Ascending aorta (tissue), 2 donors: ENCODE results near the gene NTRK3. TPM values are rescaled to one million over a fixed set of nuclear protein-coding genes. Genes with fewer than 3 reads are reported as not detected.

Experiments
- DNase-seq, 2 donors: peaks; one replicate each; pipeline ENCODE4 v3.0.0-alpha.2; 2019; ENCODE audit warnings: low spot score in 2 of 2
- H3K27ac ChIP-seq, 2 donors: fragments of 200-600 bp; sonication (generic); one replicate each; pipeline ENCODE4 v1.5.1; 2016 to 2017; ENCODE audit warnings: mild to moderate bottlenecking in 1 of 2
- H3K27me3 ChIP-seq: fragments of 200-600 bp; sonication (generic); one replicate; pipeline ENCODE4 v1.5.1; 2017
- H3K36me3 ChIP-seq, 2 donors: fragments of 200-600 bp; sonication (generic); one replicate each; pipeline ENCODE4 v1.5.1; 2016
- H3K4me1 ChIP-seq, 2 donors: fragments of 200-600 bp; sonication (generic); one replicate each; pipeline ENCODE4 v1.5.1; 2016 to 2017; ENCODE audit warnings: mild to moderate bottlenecking in 1 of 2
- H3K4me3 ChIP-seq, 2 donors: fragments of 200-600 bp; sonication (generic); one replicate each; pipeline ENCODE4 v1.5.1; 2016 to 2017; ENCODE audit warnings: mild to moderate bottlenecking in 1 of 2
- H3K9me3 ChIP-seq, 2 donors: fragments of 200-600 bp; sonication (generic); one replicate each; pipeline ENCODE4 v1.5.1; 2016
- intact Hi-C: fragments of 100-400 bp; cut with DNase I; formaldehyde crosslinking; loops from one replicate; pipeline ENCODE4 v1.15.1; 2023
- total RNA-seq: library from RNA; depleted of rRNA; stranded (reverse); fragments of >200 nt; gene quantifications from one replicate; pipeline ENCODE4 v1.1.0, GENCODE V29; 2016
- TF ChIP-seq, protein P1 (sequence below), 3 experiments: fragments of 200-600 bp in 2 of 3; fragments of 450-650 bp in 1 of 3; sonication (generic) in 2 of 3; IDR thresholded peaks; one replicate each; pipeline ENCODE4 v1.5.1; 2016 to 2019; ENCODE audit warnings: antibody characterized with exemption in 3 of 3, mild to moderate bottlenecking in 1 of 3, moderate library complexity in 1 of 3

NTRK3 gene
- total RNA-seq, 1 donor from 2014 or later, result 52.7 TPM

DNA sequence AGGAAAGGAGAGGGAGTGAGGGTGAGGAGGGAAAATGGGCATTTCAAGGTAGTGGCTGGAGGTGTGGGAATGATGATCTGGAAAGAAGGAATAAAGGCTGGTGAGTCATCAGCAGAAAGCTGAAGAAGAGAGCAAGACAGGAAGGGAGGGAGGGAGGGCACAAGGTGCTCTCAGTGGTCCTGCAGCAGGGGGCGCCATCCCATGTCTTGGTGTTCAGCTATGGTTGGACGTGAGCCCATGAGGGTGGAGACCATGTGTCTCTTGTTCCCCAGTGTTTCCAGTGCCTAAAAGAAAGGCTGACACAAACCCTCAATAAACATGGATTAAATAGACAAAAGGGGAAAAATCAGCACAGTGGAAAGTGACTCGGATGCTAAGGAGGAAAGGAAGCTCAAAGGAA lies 228.5 kb downstream of the NTRK3 start:
- TF ChIP-seq, protein P1, sequence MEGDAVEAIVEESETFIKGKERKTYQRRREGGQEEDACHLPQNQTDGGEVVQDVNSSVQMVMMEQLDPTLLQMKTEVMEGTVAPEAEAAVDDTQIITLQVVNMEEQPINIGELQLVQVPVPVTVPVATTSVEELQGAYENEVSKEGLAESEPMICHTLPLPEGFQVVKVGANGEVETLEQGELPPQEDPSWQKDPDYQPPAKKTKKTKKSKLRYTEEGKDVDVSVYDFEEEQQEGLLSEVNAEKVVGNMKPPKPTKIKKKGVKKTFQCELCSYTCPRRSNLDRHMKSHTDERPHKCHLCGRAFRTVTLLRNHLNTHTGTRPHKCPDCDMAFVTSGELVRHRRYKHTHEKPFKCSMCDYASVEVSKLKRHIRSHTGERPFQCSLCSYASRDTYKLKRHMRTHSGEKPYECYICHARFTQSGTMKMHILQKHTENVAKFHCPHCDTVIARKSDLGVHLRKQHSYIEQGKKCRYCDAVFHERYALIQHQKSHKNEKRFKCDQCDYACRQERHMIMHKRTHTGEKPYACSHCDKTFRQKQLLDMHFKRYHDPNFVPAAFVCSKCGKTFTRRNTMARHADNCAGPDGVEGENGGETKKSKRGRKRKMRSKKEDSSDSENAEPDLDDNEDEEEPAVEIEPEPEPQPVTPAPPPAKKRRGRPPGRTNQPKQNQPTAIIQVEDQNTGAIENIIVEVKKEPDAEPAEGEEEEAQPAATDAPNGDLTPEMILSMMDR (IDR thresholded peaks at IDR 0.05), result peak in 1 of 3 experiments; percentile 19
- H3K27ac ChIP-seq, result no peak overlapping the region
- H3K36me3 ChIP-seq, result peaks cover 0 to 26% of the 10 kb centered on the region in 2 donors
- no peak for DNase-seq
- intact Hi-C loops, result no loop called here
- H3K9me3 ChIP-seq, result no peaks in the 10 kb centered on the region
- no peaks in the 10 kb centered on the region for H3K4me1 ChIP-seq
- no peak overlapping the region for H3K4me3 ChIP-seq
- no peaks in the 10 kb centered on the region for H3K27me3 ChIP-seq

DNA sequence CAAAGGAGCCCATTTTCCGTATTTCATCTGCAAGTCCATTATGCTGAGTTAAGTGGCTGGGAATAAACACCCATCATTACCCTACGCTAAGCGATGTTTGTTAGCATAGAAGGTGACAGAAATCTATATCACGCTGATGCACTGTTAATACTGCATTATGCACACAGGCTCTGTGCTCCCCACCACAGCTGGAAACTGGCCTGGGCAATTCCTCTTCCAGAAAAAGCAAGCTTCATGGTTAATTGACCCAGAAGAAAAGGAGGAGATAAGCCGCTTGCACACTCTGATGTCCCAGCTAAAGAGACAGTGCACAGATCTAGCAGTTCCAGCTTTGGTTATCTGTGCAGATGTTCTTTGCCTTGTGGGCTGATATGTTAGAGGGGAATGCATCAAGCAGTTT lies 232.6 kb downstream of the NTRK3 start:
- H3K36me3 ChIP-seq, result peaks cover 0 to 12% of the 10 kb centered on the region in 2 donors
- TF ChIP-seq, protein P1 (IDR thresholded peaks at IDR 0.05), result no peak
- DNase-seq, result no peak
- H3K27me3 ChIP-seq, result no peaks in the 10 kb centered on the region
- no peak overlapping the region for H3K27ac ChIP-seq
- no peak overlapping the region for H3K4me3 ChIP-seq
- H3K9me3 ChIP-seq, result no peaks in the 10 kb centered on the region
- intact Hi-C loops, result no loop called here
- H3K4me1 ChIP-seq, result peaks cover 0 to 13% of the 10 kb centered on the region in 2 donors

DNA sequence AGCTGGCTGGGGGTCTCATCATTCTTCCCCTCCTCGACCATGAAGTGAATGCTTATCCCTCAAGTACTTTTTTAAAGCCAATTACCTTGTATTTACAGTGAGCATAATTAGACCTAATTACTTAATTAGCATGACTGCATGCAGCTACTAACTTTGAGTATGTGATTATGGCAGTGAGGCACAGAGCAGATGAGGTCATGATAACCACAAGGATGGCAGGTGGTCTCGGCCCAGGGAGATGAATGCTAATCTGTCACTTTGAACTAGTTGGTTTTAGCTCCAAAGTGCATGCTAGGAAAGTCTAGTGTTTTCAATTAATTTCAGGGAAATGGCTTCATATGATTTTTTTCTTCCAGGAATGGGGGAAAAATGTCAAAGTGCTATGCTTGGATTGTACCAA lies 233.8 kb downstream of the NTRK3 start:
- DNase-seq, result no peak
- TF ChIP-seq, protein P1 (IDR thresholded peaks at IDR 0.05), result no peak
- peaks cover 0 to 13% of the 10 kb centered on the region in 2 donors for H3K4me1 ChIP-seq
- no peak overlapping the region for H3K4me3 ChIP-seq
- no peak overlapping the region for H3K27ac ChIP-seq
- H3K9me3 ChIP-seq, result no peaks in the 10 kb centered on the region
- intact Hi-C loops, result no loop called here
- H3K27me3 ChIP-seq, result no peaks in the 10 kb centered on the region
- peaks cover 0 to 12% of the 10 kb centered on the region in 2 donors for H3K36me3 ChIP-seq

DNA sequence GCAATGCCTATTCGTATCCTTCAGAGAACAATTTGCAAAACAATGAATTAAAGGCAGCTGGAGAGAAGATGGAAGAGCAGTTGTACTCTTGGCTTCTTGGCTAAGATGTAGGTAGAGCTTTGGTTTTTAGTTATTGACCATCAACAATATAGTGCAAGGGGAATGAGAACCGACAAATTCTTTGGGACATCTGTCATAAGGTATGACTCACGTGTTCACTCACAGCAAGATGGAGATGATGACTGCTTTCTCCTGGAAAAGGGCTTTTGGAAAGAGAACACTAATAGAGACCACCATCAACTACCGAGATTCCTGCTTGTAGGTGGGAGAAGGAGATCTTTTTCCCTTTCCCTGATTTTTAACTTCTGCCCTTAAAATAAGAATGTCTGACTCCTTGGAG lies 234.9 kb downstream of the NTRK3 start:
- no peaks in the 10 kb centered on the region for H3K9me3 ChIP-seq
- H3K36me3 ChIP-seq, result peaks cover 0 to 12% of the 10 kb centered on the region in 2 donors
- intact Hi-C loops, result no loop called here
- TF ChIP-seq, protein P1 (IDR thresholded peaks at IDR 0.05), result no peak
- DNase-seq, result no peak
- no peaks in the 10 kb centered on the region for H3K27me3 ChIP-seq
- peaks cover 0 to 13% of the 10 kb centered on the region in 2 donors for H3K4me1 ChIP-seq
- H3K27ac ChIP-seq, result peak overlapping the region in 1 of 2 donors; percentile 7
- H3K4me3 ChIP-seq, result no peak overlapping the region

DNA sequence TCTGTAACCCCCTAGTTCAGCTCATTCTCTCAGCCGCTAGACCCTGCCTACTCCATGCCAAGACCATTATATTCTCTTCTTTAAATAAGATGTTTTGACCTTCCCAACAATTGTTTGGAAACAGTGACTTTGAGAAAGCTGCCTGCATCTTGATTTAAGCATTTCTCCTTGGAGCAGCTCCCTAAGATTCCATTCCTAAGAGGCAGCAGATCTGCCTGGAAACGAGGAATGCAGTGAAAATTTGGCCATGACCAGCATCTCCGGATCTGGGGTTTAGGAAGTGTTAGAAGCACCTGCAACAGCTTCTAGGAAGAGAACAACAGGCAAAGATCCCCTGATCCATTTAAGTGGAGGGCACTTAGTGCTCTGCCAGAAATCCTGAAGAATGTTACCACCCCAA lies 235.7 kb downstream of the NTRK3 start:
- H3K36me3 ChIP-seq, result peaks cover 0 to 8% of the 10 kb centered on the region in 2 donors
- DNase-seq, result no peak
- no peak overlapping the region for H3K4me3 ChIP-seq
- TF ChIP-seq, protein P1 (IDR thresholded peaks at IDR 0.05), result no peak
- H3K9me3 ChIP-seq, result no peaks in the 10 kb centered on the region
- peaks cover 0 to 15% of the 10 kb centered on the region in 2 donors for H3K4me1 ChIP-seq
- no peaks in the 10 kb centered on the region for H3K27me3 ChIP-seq
- H3K27ac ChIP-seq, result no peak overlapping the region
- intact Hi-C loops, result no loop called here

DNA sequence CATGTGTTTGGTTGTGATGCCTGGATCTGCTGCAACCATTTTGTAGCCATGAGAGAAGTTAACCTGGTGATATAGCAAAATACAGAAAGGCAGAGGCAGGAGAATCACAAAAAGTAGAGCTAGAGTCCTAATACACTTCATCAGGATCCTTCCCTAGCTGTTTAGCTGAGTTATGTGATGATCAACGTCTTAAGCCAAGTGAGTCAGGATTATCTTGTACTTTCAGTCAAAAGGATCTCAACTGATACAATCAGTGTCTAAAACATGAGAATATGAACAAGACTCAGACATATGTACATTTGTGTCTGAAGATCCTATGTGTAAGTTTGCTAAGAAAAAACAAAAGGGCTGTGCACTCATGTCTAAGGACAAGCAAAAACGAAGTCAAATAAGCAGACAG lies 236.9 kb downstream of the NTRK3 start:
- DNase-seq, result no peak
- peaks cover 4 to 15% of the 10 kb centered on the region in 2 donors for H3K4me1 ChIP-seq
- H3K27me3 ChIP-seq, result no peaks in the 10 kb centered on the region
- no peak overlapping the region for H3K4me3 ChIP-seq
- no peaks in the 10 kb centered on the region for H3K9me3 ChIP-seq
- intact Hi-C loops, result loop anchor here (5.0 to 10.0 kb wide), 4 partner anchors 47 to 228 kb away; no protein-coding TSS in a partner anchor
- TF ChIP-seq, protein P1 (IDR thresholded peaks at IDR 0.05), result no peak
- no peak overlapping the region for H3K27ac ChIP-seq
- peaks cover 0 to 4% of the 10 kb centered on the region in 2 donors for H3K36me3 ChIP-seq
